Activated CD4-positive, alpha-beta T cell treated with anti-CD3 and anti-CD28 coated beads for 1 hour (primary cell): ENCODE measurements around the gene GNPNAT1.
"Not testable (repeated sequence)": the region's sequence is repeated elsewhere in the genome, so short reads cannot be mapped to it uniquely, and the experiment has no call there.

Experiments used
- DNase-seq: peaks from one replicate; pipeline ENCODE4 v3.0.0-alpha.2; 2020

The GNPNAT1 gene

DNA sequence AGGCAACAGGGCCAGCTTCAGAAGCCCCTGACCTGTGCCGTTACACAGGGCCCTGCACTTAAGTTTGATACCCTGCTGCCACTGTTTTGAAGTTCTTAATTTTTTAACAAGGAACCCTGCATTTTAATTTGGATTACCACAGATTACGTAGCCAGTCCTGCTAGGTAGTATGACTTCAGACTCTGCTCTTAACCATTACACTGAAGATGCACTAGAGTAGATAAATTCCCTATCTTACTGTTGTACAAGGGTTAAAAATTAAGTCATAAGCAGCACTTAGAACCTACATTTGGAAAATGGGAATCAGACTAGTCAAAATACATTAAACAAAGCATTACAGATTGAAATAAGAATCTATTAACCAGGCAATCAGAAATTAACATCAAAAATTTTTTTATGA is 2.3 kb downstream of the GNPNAT1 start:
- DNase-seq, result no peak

DNA sequence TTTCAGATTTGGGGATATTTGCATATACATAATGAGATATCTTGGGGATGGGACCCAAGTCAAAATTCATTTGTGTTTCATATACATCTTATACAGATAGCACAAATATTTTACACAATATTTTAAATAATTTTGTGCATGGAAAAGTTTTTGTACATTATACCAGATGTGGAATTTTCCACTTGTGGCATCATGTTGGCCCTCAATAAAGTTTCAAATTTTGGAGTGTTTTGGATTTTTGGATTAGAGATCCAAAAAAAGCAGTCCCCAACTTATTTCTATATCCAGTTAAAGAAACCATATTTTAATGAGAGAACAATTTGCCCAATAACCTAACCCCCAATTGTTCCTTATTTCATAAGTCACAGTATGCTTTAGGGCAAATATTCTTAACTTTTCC is 4.5 kb downstream of the GNPNAT1 start:
- DNase-seq, result no peak

- no peak for DNase-seq
These were observed 8.2 kb downstream of the GNPNAT1 start for GRCh38 chr14:52783206-52783605.

DNA sequence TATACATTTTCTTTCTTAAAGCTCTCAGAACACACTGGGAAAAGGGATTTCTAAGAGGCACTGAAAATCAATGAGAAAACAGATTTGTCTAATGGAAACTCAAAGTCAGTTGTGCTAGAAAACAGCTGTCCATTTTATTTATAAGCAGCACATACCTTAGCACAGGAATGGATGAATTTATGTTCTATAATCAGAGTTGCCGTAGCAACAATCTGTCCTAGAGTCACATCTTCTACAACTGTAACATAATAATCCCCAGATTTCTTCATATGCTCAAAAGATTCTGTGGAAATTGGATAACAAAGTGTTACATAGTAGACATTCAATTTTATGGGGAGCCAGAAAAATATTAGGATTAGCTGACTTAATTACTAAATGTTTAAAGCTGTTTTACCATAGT is 9.8 kb downstream of the GNPNAT1 start:
- no peak for DNase-seq

- no peak for DNase-seq
These were observed 10.5 kb downstream of the GNPNAT1 start for GRCh38 chr14:52780893-52781292.

GRCh38 chr14:52778702-52779101 is 12.7 kb downstream of the GNPNAT1 start:
- DNase-seq, result no peak

DNA sequence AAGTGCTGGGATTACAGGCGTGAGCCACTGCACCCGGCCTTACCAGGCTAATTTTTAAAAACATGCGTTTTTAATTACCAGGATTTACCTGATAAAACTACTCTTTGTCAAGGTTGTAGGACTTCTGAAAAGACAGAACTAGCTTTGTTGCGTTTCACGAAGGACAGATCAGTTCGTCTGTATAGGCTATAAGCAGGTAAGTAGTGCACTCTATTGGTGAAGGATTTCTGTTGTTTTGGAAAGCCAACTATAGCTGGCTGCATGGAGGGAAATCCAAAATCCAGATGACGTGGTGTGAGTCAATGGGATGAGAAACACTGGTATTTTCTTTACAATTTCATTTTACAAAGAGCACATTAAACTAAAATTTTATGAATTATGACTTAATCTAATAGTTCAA is 14.6 kb downstream of the GNPNAT1 start:
- DNase-seq, result no peak

- DNase-seq, result no peak
These were observed 21.5 kb downstream of the GNPNAT1 start for GRCh38 chr14:52769887-52770286.

DNA sequence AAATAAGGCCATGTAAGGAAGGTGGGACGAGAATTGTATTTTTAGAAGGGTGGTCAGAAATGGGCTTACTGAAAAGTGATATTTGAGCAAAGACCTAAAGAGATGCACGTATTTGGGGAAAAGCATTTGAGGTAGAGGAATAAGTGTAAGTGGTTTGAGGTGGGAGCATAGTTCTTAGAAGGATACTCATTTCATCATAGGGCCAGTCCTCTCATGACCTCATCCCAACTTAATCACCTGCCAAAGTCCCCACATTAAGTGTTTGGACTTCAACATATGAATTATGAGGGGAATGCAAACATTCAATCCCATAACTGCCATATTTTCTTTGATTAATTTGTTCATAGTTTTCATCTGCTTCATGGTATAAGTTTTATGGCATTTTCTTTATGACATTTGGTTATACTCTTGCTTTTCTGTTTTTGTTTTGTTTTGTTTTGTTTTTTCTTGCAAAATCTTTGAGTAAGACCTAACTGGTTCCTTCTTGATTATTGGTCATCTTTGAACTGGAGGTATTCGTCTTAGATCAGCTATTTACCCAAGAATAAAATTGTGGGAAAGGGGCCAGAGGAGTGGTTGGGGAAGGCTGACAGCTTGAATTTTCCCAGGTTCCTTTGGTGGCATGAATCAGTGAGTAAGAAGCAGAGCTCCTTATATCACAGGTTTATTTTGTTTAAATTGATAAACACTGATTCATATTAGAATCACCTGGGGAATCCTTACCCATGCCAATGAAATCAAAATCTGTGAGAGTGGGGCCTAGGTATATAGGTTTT is 24.2 kb downstream of the GNPNAT1 start:
- no peak for DNase-seq

DNA sequence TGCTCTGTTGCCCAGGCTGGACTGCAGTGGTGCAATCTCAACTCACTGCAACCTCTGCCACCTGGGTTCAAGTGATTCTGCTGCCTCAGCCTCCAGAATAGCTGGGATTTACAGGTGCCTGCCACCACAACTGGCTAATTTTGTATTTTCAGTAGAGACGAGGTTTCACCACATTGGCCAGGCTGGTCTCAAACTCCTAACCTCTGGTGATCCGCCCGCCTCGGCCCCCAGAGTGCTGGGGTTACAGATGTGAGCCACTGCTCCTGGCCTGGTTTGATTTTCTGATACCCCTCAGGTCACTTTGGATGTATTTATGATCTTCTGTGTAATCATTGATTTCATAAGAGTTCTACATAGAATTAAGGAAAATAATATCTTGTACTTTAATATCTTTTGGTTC is 28.5 kb downstream of the GNPNAT1 start:
- not testable (repeated sequence) for DNase-seq

- no peak for DNase-seq
These were observed 32.3 kb downstream of the GNPNAT1 start for GRCh38 chr14:52759145-52759544.

DNA sequence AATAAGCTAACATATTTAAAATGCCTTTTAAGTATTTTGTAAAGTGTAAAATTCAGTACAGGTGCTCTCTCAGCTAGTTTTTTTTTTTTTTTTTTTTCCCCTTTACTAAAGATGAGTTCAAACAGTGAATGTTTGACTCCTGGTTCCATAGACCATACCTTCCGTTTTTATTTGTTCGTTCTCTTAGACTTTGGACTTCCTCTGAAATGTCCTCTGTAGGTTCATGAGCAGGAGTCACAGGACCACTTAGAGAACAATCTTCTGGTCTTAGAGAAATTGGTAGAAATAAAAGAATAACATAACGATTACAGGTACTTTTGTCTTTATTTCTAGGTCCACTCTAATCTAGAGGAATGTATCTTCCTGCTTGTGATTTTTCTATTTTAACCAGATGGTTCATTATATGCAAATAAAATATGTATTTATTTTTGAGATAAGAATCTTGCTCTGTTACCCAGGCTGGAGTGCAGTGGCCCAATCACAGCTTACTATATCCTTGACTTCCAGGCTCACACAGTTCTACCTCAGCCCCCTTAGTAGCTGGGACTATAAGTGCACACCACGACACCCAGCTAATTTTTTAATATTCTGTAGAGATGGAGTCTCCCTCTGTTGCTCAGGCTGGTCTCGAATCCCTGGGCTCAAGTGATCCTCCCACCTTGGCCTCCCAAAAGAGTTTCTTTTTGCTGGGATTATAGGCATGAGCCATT is 35.6 kb downstream of the GNPNAT1 start:
- DNase-seq, result no peak

DNA sequence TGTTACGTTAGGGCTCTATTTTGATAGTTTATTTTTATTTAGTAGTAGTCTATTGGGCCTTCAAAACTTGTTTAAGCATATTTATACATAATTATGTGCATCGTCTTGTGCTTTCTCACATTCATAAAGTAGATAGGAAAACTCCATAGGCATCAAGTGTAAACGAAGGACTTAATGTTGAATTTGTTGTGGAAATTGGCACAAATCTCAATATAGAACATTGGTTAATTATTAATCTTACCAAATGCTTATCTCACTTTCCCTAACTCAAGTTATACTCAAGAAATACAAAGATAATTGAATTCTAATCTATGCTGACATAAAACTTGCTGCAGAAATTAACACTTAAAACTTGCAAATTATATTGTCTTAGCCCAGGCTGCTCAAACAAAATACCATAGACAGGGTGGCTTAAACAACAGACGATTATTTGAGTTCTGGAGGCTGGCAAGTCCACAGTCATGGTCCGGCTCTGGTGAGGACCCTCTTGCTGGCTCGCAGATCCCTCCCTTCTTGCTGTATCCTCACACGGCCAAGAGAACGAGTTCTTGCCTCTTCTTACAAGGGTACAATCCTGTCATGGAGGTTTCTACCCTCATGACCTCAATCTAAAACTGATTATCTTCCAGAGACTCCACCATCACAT is 42.6 kb downstream of the GNPNAT1 start:
- DNase-seq, result no peak

GRCh38 chr14:52741865-52742264 is 49.5 kb downstream of the GNPNAT1 start:
- DNase-seq, result no peak

DNA sequence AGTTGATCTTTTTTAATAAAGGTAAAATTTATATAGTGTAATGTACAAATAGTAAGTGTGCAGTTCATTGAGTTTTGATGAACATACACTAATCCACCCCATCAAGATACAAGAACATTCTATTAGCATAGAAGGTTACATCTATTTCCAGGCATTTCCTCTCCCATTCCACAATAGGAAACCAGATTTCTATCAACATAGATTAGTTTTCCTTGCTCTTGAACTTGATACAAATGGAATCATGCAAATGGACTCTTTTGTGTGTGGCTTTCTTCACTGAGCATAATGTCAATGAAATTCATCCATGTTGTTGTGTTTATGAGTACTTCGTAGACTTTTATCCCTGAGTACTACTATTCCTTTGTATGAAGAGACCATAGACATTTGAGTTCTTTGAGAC is 50.7 kb downstream of the GNPNAT1 start:
- no peak for DNase-seq

- no peak for DNase-seq
These were observed 53.0 kb downstream of the GNPNAT1 start for GRCh38 chr14:52738409-52738808.

DNA sequence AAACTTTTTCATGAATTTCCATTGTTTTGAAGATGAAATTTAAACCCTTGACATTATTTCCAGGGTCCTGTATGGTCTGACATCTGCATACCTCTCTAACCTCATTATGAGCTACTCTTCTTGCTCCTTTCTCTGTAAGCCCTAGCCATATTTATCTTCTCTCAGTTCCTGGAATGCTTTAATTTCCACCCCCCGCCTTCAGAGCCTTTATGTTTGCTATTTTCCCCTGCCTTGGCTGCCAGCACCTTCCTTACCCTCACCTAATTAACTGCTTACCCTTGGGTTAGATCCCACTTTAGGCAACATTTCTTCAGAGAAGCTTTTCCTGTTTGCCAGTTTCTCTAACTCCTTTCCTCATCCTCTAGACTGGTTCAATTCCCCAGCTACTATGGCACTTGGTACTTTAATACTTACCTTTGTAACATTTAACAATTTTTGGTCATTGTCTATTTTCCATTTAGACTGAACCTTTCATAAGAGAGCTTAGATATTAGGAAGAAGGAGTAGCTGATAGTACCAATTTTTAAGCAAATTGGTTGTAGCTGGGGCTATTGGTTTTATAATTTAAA is 55.4 kb downstream of the GNPNAT1 start:
- no peak for DNase-seq

DNA sequence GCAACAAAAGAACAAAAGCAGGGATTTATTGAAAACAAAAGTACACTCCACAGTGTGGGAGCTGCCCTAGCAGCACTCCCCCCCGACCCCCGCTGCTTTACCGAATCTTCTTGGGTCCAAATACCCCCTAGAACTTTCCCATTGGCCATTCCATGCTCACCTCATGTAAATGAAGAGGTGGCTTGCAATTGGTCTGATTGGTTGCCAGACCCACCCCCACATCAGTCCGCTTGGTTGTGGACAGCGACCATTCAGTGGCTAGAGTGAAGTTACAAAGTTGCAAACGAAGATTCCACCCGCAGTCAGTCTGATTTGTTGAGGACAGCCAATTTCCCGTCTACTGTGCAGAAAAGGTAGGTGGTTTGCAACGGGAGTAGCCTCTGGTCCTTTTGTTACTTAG is 57.6 kb downstream of the GNPNAT1 start:
- DNase-seq, result no peak

GRCh38 chr14:52730709-52731111 is 60.7 kb downstream of the GNPNAT1 start:
- DNase-seq, result no peak

GRCh38 chr14:52729925-52730708 is 61.3 kb downstream of the GNPNAT1 start, which contains the start of gene STYX:
Gene STYX (plus strand): TSS chr14:52730166. CDS start chr14:52730475, 309 bp downstream.
- peak; percentile 96 for DNase-seq

GRCh38 chr14:52729585-52729924 is 61.9 kb downstream of the GNPNAT1 start:
- DNase-seq, result no peak

DNA sequence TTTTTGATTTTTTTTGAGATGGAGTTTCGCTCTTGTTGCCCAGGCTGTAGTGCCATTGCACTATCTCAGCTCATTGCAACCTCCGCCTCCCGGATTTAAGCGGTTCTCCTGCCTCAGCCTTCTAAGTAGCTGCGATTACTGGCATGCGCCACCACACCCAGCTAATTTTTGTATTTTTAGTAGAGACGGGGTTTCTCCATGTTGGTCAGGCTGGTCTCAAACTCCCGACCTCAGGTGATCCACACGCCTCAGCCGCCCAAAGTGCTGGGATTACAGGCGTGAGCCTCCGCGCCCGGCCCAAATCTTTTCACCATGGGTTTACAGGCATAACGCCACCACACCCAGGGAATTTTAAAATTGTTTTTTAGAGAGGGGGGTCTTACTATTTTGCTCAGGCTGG is 62.4 kb downstream of the GNPNAT1 start:
- not testable (repeated sequence) for DNase-seq

- DNase-seq, result not testable (repeated sequence)
These were observed 63.9 kb downstream of the GNPNAT1 start for GRCh38 chr14:52727509-52727908.
